ENCODE measurements around the gene OR4D11. TPM values are rescaled to one million over a fixed set of nuclear protein-coding genes. Genes with fewer than 3 reads are reported as not detected.

OR4D11 gene
- total RNA-seq, 1 donor from 2014 or later = not detected

- peak in 1 of 2 donors; percentile 46 for DNase-seq (ENCODE audit: low read depth in 2 of 2)
Measured at GRCh38 chr11:59547605-59548308, 44.4 kb downstream of the OR4D11 start.

- no peak for DNase-seq (ENCODE audit: low read depth in 2 of 2)
Measured at GRCh38 chr11:59548309-59548656, 44.9 kb downstream of the OR4D11 start.

GRCh38 chr11:59550368-59550841 is 47.0 kb downstream of the OR4D11 start:
- DNase-seq (ENCODE audit: low read depth in 2 of 2) = peak; percentile 92 to 94

- peak; percentile 87 to 90 for DNase-seq (ENCODE audit: low read depth in 2 of 2)
Measured at GRCh38 chr11:59550842-59551658, 47.7 kb downstream of the OR4D11 start.

GRCh38 chr11:59551659-59552521 is 48.5 kb downstream of the OR4D11 start:
- DNase-seq (ENCODE audit: low read depth in 2 of 2) = peak in 1 of 2 donors; percentile 72

GRCh38 chr11:59552844-59553243 is 49.5 kb downstream of the OR4D11 start:
- DNase-seq (ENCODE audit: low read depth in 2 of 2) = no peak

GRCh38 chr11:59553323-59553722 is 49.9 kb downstream of the OR4D11 start:
- DNase-seq (ENCODE audit: low read depth in 2 of 2) = no peak

Other genes starting within 250 kb of the OR4D11 start
- gene OR5AN1, start 144.7 kb upstream of the OR4D11 start, total RNA-seq = not detected in 2 replicates
- not detected in 2 replicates for gene OR5A2, start 77.2 kb upstream of the OR4D11 start, total RNA-seq
- gene OR5A1, start 67.1 kb upstream of the OR4D11 start, total RNA-seq = not detected in 2 replicates
- not detected in 2 replicates for gene OR4D6, start 46.6 kb upstream of the OR4D11 start, total RNA-seq
- not detected in 2 replicates for gene OR4D10, start 30.3 kb upstream of the OR4D11 start, total RNA-seq
- gene OR4D9, start 8.0 kb downstream of the OR4D11 start, total RNA-seq = not detected in 2 replicates
- gene OSBP, start 112.2 kb downstream of the OR4D11 start, total RNA-seq = 37.1 and 62.6 TPM in 2 replicates
- 4.2 and 10.1 TPM in 2 replicates for gene PATL1, start 165.5 kb downstream of the OR4D11 start, total RNA-seq
- gene OR10V1, start 210.3 kb downstream of the OR4D11 start, total RNA-seq = not detected in 2 replicates